Type B pancreatic cell (in vitro differentiated cells): ENCODE measurements around the gene SH3BP5. TPM values are rescaled to one million over a fixed set of nuclear protein-coding genes. Genes with fewer than 3 reads are reported as not detected.

Experiments used
- DNase-seq: peaks from one replicate; pipeline ENCODE4 v3.0.0; 2021; ENCODE audit warnings: mixed read lengths; ENCODE audit not compliant: unreplicated experiment; ENCODE audit errors: extremely low spot score
- H3K27ac Mint-ChIP-seq: 2 replicates; pipeline ENCODE4 v1.8.0; 2021; ENCODE audit warnings: mild to moderate bottlenecking, mixed read lengths
- H3K27me3 Mint-ChIP-seq: 2 replicates; pipeline ENCODE4 v1.8.0; 2021; ENCODE audit warnings: mixed read lengths
- H3K36me3 Mint-ChIP-seq: 2 replicates; pipeline ENCODE4 v1.8.0; 2021; ENCODE audit warnings: mixed read lengths
- H3K4me1 Mint-ChIP-seq: one replicate; pipeline ENCODE4 v1.8.0; 2021; ENCODE audit warnings: mixed read lengths; ENCODE audit not compliant: unreplicated experiment
- H3K4me3 Mint-ChIP-seq: 2 replicates; pipeline ENCODE4 v1.8.0; 2021; ENCODE audit warnings: mild to moderate bottlenecking, mixed read lengths
- H3K9me3 Mint-ChIP-seq: 2 replicates; pipeline ENCODE4 v1.8.0; 2021; ENCODE audit warnings: mixed read lengths
- CTCF ChIP-seq: fragments of 200-600 bp; sonication (generic); conservative IDR thresholded peaks from 2 replicates; pipeline ENCODE4 v1.5.0; 2021; ENCODE audit warnings: antibody characterized with exemption, mild to moderate bottlenecking
- total RNA-seq: library from RNA; stranded (reverse); gene quantifications from 2 replicates; pipeline ENCODE4 v1.2.1, GENCODE V29; 2021; ENCODE audit warnings: low replicate concordance

The SH3BP5 gene
- total RNA-seq, 1 donor from 2014 or later, result 33.4 TPM

GRCh38 chr3:15306979-15307359 is 25.4 kb downstream of the SH3BP5 start:
- Mint-ChIP-seq H3K27ac (no peak overlapping the region), H3K4me1 (peaks cover 37% of the 10 kb centered on the region), H3K4me3 (no peak overlapping the region), H3K36me3 (peaks cover 18% of the 10 kb centered on the region), H3K27me3 (no peaks in the 10 kb centered on the region), H3K9me3 (peaks cover 6% of the 10 kb centered on the region)
- DNase-seq, result no peak
- TF ChIP-seq CTCF, result no peak

- H3K36me3 Mint-ChIP-seq, result peaks cover 27% of the 10 kb centered on the region
- DNase-seq, result no peak
- H3K9me3 Mint-ChIP-seq, result peaks cover 6% of the 10 kb centered on the region
- peak; percentile 65 for TF ChIP-seq CTCF
- H3K27me3 Mint-ChIP-seq, result no peaks in the 10 kb centered on the region
- peaks cover 30% of the 10 kb centered on the region for H3K4me1 Mint-ChIP-seq
- H3K27ac Mint-ChIP-seq, result peak overlapping the region; percentile 72
- H3K4me3 Mint-ChIP-seq, result peak overlapping the region; percentile 27
These were observed 27.0 kb downstream of the SH3BP5 start for GRCh38 chr3:15305359-15305844.

GRCh38 chr3:15303728-15304127 is 28.7 kb downstream of the SH3BP5 start:
- DNase-seq, result no peak
- H3K4me3 Mint-ChIP-seq, result no peak overlapping the region
- no peak overlapping the region for H3K27ac Mint-ChIP-seq
- peaks cover 31% of the 10 kb centered on the region for H3K36me3 Mint-ChIP-seq
- H3K4me1 Mint-ChIP-seq, result peaks cover 16% of the 10 kb centered on the region
- no peaks in the 10 kb centered on the region for H3K27me3 Mint-ChIP-seq
- H3K9me3 Mint-ChIP-seq, result peaks cover 6% of the 10 kb centered on the region
- no peak for TF ChIP-seq CTCF

GRCh38 chr3:15303216-15303615 is 29.2 kb downstream of the SH3BP5 start:
- Mint-ChIP-seq H3K27me3 (no peaks in the 10 kb centered on the region), H3K36me3 (peaks cover 35% of the 10 kb centered on the region), H3K4me3 (no peak overlapping the region), H3K4me1 (peaks cover 11% of the 10 kb centered on the region), H3K27ac (no peak overlapping the region), H3K9me3 (peaks cover 6% of the 10 kb centered on the region)
- TF ChIP-seq CTCF, result no peak
- DNase-seq, result no peak

- H3K36me3 Mint-ChIP-seq, result peaks cover 43% of the 10 kb centered on the region
- TF ChIP-seq CTCF, result no peak
- no peaks in the 10 kb centered on the region for H3K27me3 Mint-ChIP-seq
- peaks cover 8% of the 10 kb centered on the region for H3K4me1 Mint-ChIP-seq
- no peak for DNase-seq
- H3K4me3 Mint-ChIP-seq, result no peak overlapping the region
- H3K9me3 Mint-ChIP-seq, result peaks cover 6% of the 10 kb centered on the region
- no peak overlapping the region for H3K27ac Mint-ChIP-seq
These were observed 30.6 kb downstream of the SH3BP5 start for GRCh38 chr3:15301761-15302160.
